Aorta (tissue), 5 donors: ENCODE measurements around the gene C2CD4D. TPM values are rescaled to one million over a fixed set of nuclear protein-coding genes. Genes with fewer than 3 reads are reported as not detected.
A peak's percentile ranks its signal among the peaks of the same experiment; 100 is the strongest.

Experiments used
- ATAC-seq: fragments of 200-7000 bp; cut with Tn5 transposase; one replicate; pipeline ENCODE4 v1.9.1; 2022; ENCODE audit warnings: moderate library complexity; ENCODE audit not compliant: low FRiP score
- DNase-seq, 2 donors: peaks; one replicate each; pipeline ENCODE4 v3.0.0-alpha.2; 2020
- H3K27ac ChIP-seq, 2 donors: one replicate each; pipeline ENCODE4 v1.5.1; 2013; ENCODE audit warnings: low read length in 2 of 2, mild to moderate bottlenecking in 2 of 2, moderate library complexity in 2 of 2, control low read depth in 1 of 2, inconsistent platforms in 1 of 2, low read depth in 1 of 2
- H3K27me3 ChIP-seq, 2 donors: one replicate each; pipeline ENCODE4 v1.6.1; 2013; ENCODE audit warnings: control low read depth in 1 of 2, low read length in 1 of 2, mild to moderate bottlenecking in 1 of 2, moderate library complexity in 1 of 2; ENCODE audit not compliant: insufficient read depth in 2 of 2, control insufficient read depth in 1 of 2
- H3K36me3 ChIP-seq, 2 donors: one replicate each; pipeline ENCODE4 v1.6.1; 2013; ENCODE audit warnings: control low read depth in 1 of 2, low read length in 1 of 2, mild to moderate bottlenecking in 1 of 2; ENCODE audit not compliant: insufficient read depth in 2 of 2, control insufficient read depth in 1 of 2
- H3K4me1 ChIP-seq, 2 donors: one replicate each; pipeline ENCODE4 v1.6.1; 2013; ENCODE audit warnings: low read length in 2 of 2, control low read depth in 1 of 2, mild to moderate bottlenecking in 1 of 2, moderate library complexity in 1 of 2; ENCODE audit not compliant: insufficient read depth in 2 of 2, control insufficient read depth in 1 of 2
- H3K4me3 ChIP-seq, 2 donors: one replicate each; pipeline ENCODE4 v1.5.1; 2013; ENCODE audit warnings: low read length in 2 of 2, control low read depth in 1 of 2, mild to moderate bottlenecking in 1 of 2
- H3K9me3 ChIP-seq: one replicate; pipeline ENCODE4 v1.6.1; 2013; ENCODE audit warnings: mild to moderate bottlenecking, low read length; ENCODE audit not compliant: control insufficient read depth
- WGBS, 2 donors: extraction: QIAGEN DNeasy Blood & Tissue Kit; methylation state at CpG; one replicate each; pipeline ENCODE4 v1.1.7; 2013; 5-methylcytosine and 5-hydroxymethylcytosine counted together
- intact Hi-C, 2 donors: fragments of 100-400 bp; cut with DNase I; formaldehyde crosslinking; loops; one replicate each; pipeline versions ENCODE4 v1.14.2 to v1.15.0; 2022
- polyA plus RNA-seq, 2 donors: library from polyadenylated mRNA; stranded (reverse); fragments of 200-250 nt; gene quantifications; one replicate each; pipeline ENCODE4 v1.2.3, GENCODE V29; 2013
- total RNA-seq, 2 donors: library from RNA; stranded (reverse); fragmentation: NEBNext Ultra II Directional; extraction: Animal tissue kit (Norgen Biotek cat#: 25700); gene quantifications; one replicate each; pipeline ENCODE4 v1.2.1, GENCODE V29; 2021
- donor health status: healthy with polysubstance abuse.
- donor health status: Bipolar disorder and iron deficiency.
- donor health status: DM: no; HTN: no; CAD: no.
- donor health status: DM: no; HTN: no; CAD: no.
- donor health status: DM: yes; HTN: yes; CAD: no.

Gene C2CD4D
- total and polyA plus RNA-seq, 4 donors: not detected

GRCh38 chr1:151854658-151855057 lies 15.0 kb upstream of the C2CD4D start:
- Histone ChIP-seq H3K27me3 (no peaks in the 10 kb centered on the region), H3K4me3 (no peak overlapping the region), H3K27ac (no peak overlapping the region), H3K4me1 (no peaks in the 10 kb centered on the region), H3K9me3 (no peaks in the 10 kb centered on the region), H3K36me3 (no peaks in the 10 kb centered on the region)
- DNase-seq (no peak), ATAC-seq (no peak)
- intact Hi-C loops: no loop called here
- 89 to 91% methylated on average over 7 of the region's 7 CpGs for WGBS, 2 donors

GRCh38 chr1:151853411-151853943 lies 13.9 kb upstream of the C2CD4D start, which contains the start of gene THEM5:
THEM5 (minus strand) TSS chr1:151853712; CDS start chr1:151853565, 147 bp downstream.
- no peak for ATAC-seq
- WGBS, 2 donors: 80 to 89% methylated on average over 5 of the region's 5 CpGs
- intact Hi-C loops: no loop called here

GRCh38 chr1:151852733-151853132 lies 13.1 kb upstream of the C2CD4D start:
- Histone ChIP-seq H3K4me3 (no peak overlapping the region), H3K27ac (no peak overlapping the region), H3K27me3 (no peaks in the 10 kb centered on the region), H3K36me3 (no peaks in the 10 kb centered on the region), H3K4me1 (no peaks in the 10 kb centered on the region), H3K9me3 (no peaks in the 10 kb centered on the region)
- DNase-seq (no peak), ATAC-seq (no peak)
- intact Hi-C loops: no loop called here
- 94 to 95% methylated on average over 4 of the region's 4 CpGs for WGBS, 2 donors

More at GRCh38 chr1:151853411-151853943, 13.9 kb upstream of the C2CD4D start, which contains the start of gene THEM5:
- H3K4me3 ChIP-seq: no peak within 1 kb of the TSS
- H3K27ac ChIP-seq: no peak within 1 kb of the TSS
- H3K9me3 ChIP-seq: no peaks in the 10 kb centered on the region
- DNase-seq: no peak
- no peaks in the 10 kb centered on the region for H3K36me3 ChIP-seq
- H3K4me1 ChIP-seq: no peaks in the 10 kb centered on the region
- H3K27me3 ChIP-seq: no peaks in the 10 kb centered on the region

DNA sequence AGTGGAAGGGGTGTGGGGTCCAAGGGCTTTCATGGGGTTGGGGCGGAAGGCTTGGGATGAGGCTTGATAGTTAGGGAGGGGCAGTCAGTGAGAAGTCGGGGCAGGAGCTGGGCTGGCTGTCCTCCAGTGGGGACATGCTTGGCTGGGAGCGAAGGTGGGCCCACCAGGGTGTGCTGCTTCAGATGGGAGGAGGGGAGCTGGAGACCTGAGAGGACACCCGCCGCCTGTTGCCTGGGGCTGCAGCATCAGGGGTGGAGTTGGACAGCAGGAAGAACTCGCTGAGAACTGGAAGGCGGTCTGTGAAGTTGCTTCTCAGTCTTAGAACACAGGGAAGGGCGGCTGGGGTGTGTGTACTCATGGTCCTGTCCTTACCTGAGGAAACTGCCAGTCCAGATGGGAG lies 12.3 kb upstream of the C2CD4D start:
- Histone ChIP-seq H3K27ac (no peak overlapping the region), H3K36me3 (no peaks in the 10 kb centered on the region), H3K4me1 (no peaks in the 10 kb centered on the region), H3K9me3 (no peaks in the 10 kb centered on the region), H3K4me3 (no peak overlapping the region), H3K27me3 (no peaks in the 10 kb centered on the region)
- ATAC-seq (no peak), DNase-seq (no peak)
- intact Hi-C loops: no loop called here
- 82 to 83% methylated on average over 8 of the region's 8 CpGs for WGBS, 2 donors

- Histone ChIP-seq H3K27me3 (no peaks in the 10 kb centered on the region), H3K36me3 (no peaks in the 10 kb centered on the region), H3K4me1 (no peaks in the 10 kb centered on the region), H3K9me3 (no peaks in the 10 kb centered on the region), H3K4me3 (no peak overlapping the region), H3K27ac (no peak overlapping the region)
- ATAC-seq (no peak), DNase-seq (no peak)
- intact Hi-C loops: no loop called here
These were observed 10.3 kb upstream of the C2CD4D start for GRCh38 chr1:151849871-151850270.

- Histone ChIP-seq H3K27ac (no peak overlapping the region), H3K4me3 (no peak overlapping the region), H3K4me1 (no peaks in the 10 kb centered on the region), H3K27me3 (no peaks in the 10 kb centered on the region), H3K9me3 (no peaks in the 10 kb centered on the region), H3K36me3 (no peaks in the 10 kb centered on the region)
- DNase-seq (no peak), ATAC-seq (no peak)
- intact Hi-C loops: no loop called here
- WGBS, 2 donors: 21 to 22% methylated on average over 3 of the region's 3 CpGs
These were observed 9.5 kb upstream of the C2CD4D start for GRCh38 chr1:151849126-151849525.

- DNase-seq: no peak
- H3K27ac ChIP-seq: no peak overlapping the region
- no peaks in the 10 kb centered on the region for H3K36me3 ChIP-seq
- H3K9me3 ChIP-seq: no peaks in the 10 kb centered on the region
- peak; percentile 12 for ATAC-seq
- no peaks in the 10 kb centered on the region for H3K4me1 ChIP-seq
- H3K27me3 ChIP-seq: no peaks in the 10 kb centered on the region
- H3K4me3 ChIP-seq: no peak overlapping the region
- intact Hi-C loops: no loop called here
- WGBS, 2 donors: 58 to 69% methylated on average over 11 of the region's 11 CpGs
These were observed 8.4 kb upstream of the C2CD4D start for GRCh38 chr1:151847867-151848596.

DNA sequence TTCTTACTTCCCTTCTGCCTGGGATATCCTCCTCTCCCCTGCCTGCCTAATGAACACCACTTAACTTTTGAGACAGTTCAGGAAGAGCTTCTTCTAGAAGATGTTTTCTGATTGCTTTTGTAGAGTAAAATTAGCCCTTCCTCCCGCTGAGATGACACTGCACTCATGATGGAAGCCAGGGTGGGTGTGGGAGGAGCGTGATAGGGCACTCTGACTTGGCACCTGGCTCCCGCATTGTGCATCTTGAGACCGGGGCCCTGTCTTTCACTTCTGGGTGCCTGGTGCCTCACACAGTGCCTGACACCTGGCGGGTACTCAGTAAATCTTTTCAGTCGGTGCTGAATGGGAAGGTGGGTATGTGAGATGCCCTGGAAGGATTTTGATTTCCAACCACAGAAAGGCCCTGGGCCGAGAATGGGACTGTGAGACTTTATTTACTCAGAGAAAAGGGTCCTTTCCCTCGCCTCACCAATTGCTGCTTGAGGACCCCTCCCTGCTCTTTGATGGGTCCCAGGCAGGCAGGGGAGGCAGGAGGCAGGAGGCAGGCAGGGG lies 7.1 kb upstream of the C2CD4D start:
- Histone ChIP-seq H3K4me1 (no peaks in the 10 kb centered on the region), H3K4me3 (no peak overlapping the region), H3K9me3 (no peaks in the 10 kb centered on the region), H3K27me3 (no peaks in the 10 kb centered on the region), H3K27ac (no peak overlapping the region), H3K36me3 (no peaks in the 10 kb centered on the region)
- no peak for ATAC-seq
- intact Hi-C loops: no loop called here
- WGBS, 2 donors: 87 to 88% methylated on average over 8 of the region's 8 CpGs
- no peak for DNase-seq

GRCh38 chr1:151846062-151846568 lies 6.5 kb upstream of the C2CD4D start:
- ATAC-seq: no peak
- Histone ChIP-seq H3K27me3 (no peaks in the 10 kb centered on the region), H3K9me3 (no peaks in the 10 kb centered on the region), H3K27ac (no peak overlapping the region), H3K36me3 (no peaks in the 10 kb centered on the region), H3K4me3 (no peak overlapping the region), H3K4me1 (no peaks in the 10 kb centered on the region)
- intact Hi-C loops: no loop called here
- WGBS, 2 donors: 39 to 47% methylated on average over 6 of the region's 6 CpGs
- DNase-seq: no peak
